GM18951 (cell line): ENCODE measurements around the gene KIF21B.
"Not testable (repeated sequence)": the region's sequence is repeated elsewhere in the genome, so short reads cannot be mapped to it uniquely, and the experiment has no call there.

Experiments
- POLR2A ChIP-seq: IDR thresholded peaks from 4 replicates; pipeline ENCODE4 v1.6.1; 2011; ENCODE audit warnings: mild to moderate bottlenecking; ENCODE audit not compliant: insufficient read length, insufficient read depth; ENCODE audit errors: extremely low read depth
- in situ Hi-C: fragments of 300-500 bp; cut with MboI; formaldehyde crosslinking; loops from one replicate; pipeline ENCODE4 v1.12.0; 2022; ENCODE audit warnings: low sequenced_read_pairs, mixed read lengths, inconsistent platforms; ENCODE audit not compliant: unreplicated experiment

KIF21B gene

GRCh38 chr1:200938955-200939354, 84.6 kb downstream of the KIF21B start:
- in situ Hi-C loops = no loop called here
- no peak for TF ChIP-seq POLR2A

GRCh38 chr1:200935286-200935962, 88.1 kb downstream of the KIF21B start:
- in situ Hi-C loops = not testable (repeated sequence)

- no peak for TF ChIP-seq POLR2A
- in situ Hi-C loops = no loop called here
Measured at GRCh38 chr1:200934676-200935245, 88.8 kb downstream of the KIF21B start.

DNA sequence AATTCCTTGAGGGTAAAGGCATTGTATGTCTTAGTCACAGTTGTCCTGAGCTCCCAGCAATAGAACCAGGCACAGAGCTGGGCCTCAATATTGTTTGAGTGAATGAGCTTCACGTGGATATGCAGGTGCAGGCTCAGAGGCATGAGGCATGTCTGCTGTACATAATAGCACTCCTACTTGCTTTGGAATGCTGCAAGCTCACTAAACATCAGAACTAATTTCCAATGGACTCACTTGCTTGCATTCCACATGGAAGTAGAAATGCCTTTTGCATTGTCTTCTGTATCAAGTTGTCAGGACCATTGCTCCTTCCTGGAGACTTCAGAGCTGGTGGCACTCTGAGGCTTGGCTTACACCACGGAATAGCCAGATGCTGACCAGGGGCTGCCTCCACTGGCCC, 91.7 kb downstream of the KIF21B start:
- no peak for TF ChIP-seq POLR2A
- in situ Hi-C loops = no loop called here

GRCh38 chr1:200930285-200930684, 93.2 kb downstream of the KIF21B start:
- in situ Hi-C loops = not testable (repeated sequence)

- in situ Hi-C loops = no loop called here
- no peak for TF ChIP-seq POLR2A
Measured at GRCh38 chr1:200929530-200930278, 93.8 kb downstream of the KIF21B start.

GRCh38 chr1:200925831-200926230, 97.7 kb downstream of the KIF21B start:
- TF ChIP-seq POLR2A = no peak
- in situ Hi-C loops = no loop called here

GRCh38 chr1:200923601-200924000, 99.9 kb downstream of the KIF21B start:
- no peak for TF ChIP-seq POLR2A

GRCh38 chr1:200922406-200922805, 101.1 kb downstream of the KIF21B start:
- in situ Hi-C loops = no loop called here
- TF ChIP-seq POLR2A = no peak

More at GRCh38 chr1:200923601-200924000, 99.9 kb downstream of the KIF21B start:
- in situ Hi-C loops = no loop called here

- in situ Hi-C loops = no loop called here
- no peak for TF ChIP-seq POLR2A
Measured at GRCh38 chr1:200921571-200922110, 101.9 kb downstream of the KIF21B start.
